Measurements from ENCODE around the gene CHRM3.
"Not testable (repeated sequence)": the region's sequence is repeated elsewhere in the genome, so short reads cannot be mapped to it uniquely, and the experiment has no call there.

Gene CHRM3

DNA sequence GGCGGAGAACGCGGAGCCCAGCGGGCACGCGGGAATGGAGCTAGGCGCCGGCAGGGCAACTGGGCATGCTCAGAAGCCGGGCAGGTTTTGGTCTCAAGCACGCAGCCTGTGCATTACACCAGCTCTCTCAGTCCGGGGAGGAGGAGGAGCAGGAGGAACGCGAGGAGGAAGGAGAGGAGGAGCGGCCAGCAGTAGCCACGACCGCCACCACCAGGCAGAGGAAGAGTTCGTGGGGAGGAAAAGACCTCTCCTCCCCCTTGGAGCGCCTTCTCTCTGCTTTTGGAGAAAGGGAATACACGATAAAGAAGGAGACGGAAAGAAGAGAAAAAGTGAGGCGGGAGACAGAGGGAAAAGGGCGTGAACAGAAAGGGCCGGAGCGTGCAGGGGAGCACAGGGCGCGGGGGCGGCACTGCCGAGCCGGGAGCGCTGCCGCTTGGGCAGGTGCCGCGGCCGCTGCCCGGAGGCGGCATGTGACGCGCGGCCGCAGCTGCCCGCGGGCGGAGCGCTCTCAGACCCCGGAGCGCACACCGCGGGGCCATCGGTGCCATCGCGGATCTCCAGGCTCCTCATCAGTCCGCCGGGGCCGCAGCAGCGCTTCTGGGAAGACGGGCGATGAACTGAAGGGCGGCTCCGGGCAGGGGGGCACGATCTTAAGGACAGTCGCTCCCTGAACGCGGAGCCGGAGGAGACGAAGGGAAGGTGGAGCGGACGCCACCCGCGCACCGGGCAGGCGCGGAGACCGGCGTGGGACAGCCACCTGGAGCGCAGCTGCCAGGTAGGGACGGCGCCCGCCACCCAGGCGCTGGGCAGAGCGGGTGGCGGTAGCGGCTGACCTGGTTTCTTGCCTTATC is at the start of gene CHRM3:
CHRM3 (plus strand) TSS at position 116 of the 851 bp plus-strand sequence. CDS start 520,884 bp downstream, outside the sequence.
- DNase-seq, result no peak

DNA sequence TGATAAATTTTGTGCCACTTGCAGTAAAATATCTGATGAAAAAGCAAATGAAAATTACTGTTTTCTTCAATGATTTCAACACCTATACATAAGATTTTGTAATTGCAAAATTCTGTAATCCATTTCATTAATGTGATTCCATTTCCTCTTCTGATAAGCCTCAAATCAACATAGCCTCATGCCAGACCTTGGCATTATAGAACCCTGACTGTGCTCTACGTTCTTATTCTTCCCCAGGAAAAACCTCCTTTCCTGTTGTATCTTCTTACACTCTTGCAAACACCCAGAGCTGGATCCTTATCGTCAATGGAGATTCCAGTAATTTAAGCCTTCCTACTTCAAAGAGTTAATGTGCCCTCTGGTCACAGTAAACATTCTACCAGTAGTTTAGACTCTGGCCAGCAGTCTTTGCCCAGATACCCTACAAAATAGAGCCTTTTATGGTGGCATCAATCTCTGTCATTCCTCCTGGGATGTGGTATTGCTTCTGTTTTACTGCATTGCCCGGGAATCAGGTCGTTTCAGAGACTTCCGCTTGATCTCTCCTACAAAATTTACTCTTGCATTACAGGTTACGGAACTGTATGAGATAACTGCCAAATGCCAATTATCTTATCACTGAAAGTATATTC is 48.5 kb upstream of the CHRM3 start:
- DNase-seq, result no peak

DNA sequence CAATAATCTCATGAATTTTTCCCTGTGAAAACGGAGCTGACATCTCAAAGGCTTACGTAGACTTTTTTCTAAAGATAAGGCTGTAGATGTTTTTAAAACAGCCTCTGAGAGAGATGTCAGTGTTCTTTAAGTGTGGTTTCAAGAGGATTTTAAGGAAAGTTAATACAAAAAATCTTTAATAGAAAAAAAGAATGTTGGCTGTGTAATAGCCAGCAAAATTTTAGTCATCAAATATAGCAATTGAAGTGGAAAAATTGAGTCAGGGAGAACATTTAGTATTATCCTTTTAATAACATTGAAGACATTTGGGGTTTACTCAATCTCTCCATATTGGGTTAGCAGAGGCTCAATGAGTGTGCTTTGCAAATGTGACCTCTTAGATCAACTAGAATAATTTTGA is 38.6 kb upstream of the CHRM3 start:
- DNase-seq, result no peak

DNA sequence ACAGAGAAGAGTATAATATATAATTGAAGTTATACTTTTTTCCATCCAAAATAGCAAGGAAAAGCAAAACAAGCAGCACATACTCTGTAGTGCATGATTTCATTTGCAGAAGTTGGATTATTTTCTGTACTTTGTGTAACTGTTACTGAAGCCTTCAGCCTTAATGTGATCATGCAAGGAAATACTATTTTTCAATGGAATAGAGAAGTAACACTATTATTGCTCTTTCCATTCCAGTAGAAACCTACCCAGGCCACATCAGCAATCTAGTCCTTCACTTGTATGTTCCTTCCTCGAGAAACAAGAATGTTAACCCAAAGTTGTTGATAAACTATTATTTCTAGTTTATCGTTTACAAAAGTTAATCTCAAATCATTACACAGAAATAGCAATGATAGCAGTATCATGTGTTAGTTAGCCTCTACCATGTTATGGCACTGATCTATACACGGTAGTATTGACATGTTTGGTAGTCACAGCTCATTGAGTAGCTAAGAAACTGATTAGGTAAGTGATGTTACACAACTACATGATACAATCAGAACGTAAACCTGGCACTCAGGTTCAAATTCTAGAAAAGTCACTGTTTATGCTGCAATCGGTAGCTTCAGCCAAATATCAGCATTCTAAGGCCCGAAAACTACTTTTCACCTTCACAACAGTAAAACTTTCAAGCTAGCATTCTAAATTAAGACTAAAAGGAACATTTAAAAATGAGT is 37.6 kb upstream of the CHRM3 start:
- no peak for DNase-seq

DNA sequence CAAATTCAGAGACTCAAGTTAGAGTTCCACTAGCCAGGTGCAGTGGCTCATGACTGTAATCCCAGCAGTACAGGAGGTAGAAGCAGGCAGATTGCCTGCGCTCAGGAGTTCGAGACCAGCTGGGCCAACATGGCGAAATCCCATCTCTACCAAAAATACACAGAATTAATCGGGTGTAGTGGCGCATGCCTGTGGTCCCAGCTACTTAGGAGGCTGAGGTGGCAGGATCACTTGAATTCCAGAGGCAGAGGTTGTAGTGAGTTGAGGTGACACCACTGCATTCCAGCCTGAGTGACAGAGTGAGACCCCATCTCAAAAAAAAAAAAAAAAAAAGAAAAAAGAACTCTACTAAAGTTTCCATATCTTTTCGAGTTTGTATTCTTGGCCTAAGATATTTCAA is 36.7 kb upstream of the CHRM3 start:
- no peak for DNase-seq

DNA sequence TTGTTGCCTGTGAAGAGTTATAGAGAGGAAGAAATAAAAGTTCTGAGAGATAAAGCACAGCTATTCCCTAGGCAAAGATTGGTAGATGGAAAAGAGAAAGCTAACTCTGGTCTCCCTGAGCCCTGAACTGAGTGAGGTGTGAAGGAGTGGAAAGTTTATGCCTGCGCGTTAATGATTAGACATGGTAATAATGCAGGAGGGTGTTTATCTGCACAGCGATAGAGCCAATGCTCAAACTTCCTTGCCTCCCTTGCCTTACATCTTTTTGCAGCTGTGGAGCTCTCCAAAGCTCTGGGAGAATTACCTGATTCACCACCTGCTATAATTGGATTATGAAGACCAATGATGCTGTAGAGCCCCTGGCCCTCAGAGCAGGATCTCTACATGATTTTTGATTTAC is 32.8 kb upstream of the CHRM3 start:
- DNase-seq, result no peak

DNA sequence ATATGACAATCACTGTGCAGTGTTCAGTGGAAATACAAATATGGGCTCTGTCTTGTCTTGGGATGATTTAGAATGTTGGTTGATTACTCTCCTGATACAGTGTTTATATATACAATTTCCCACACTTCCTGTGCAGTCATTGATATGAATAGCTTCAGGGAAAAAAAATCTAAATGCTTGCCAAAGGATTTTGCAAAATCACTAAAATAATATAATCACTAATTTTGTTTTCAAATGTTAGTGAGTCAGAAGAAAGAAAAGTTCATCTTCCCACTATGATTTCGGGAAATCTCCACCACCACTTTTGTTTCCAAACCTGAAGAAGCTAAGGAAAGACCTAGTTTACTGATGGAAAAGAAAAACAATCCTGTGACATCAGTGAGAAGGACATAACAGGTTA is 32.1 kb upstream of the CHRM3 start:
- DNase-seq, result no peak

DNA sequence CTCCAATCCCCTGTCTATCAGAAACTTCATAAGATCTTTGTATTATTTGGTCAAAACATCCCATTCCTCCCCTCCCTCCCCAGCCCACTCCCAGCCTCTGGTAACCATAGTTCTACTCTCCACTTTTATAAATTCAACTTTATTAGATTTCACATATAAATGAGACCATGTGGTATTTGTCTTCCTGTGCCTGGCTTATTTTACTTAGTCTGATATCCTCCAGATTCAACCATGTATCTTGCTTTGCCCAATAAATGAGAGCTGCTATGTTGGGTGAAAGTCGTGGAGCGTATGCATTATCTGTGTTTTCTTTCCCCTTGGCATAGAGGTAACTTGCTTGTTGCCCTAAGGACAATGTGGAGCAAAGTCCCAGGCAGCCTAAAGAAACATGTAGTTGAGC is 28.5 kb upstream of the CHRM3 start:
- DNase-seq, result no peak

DNA sequence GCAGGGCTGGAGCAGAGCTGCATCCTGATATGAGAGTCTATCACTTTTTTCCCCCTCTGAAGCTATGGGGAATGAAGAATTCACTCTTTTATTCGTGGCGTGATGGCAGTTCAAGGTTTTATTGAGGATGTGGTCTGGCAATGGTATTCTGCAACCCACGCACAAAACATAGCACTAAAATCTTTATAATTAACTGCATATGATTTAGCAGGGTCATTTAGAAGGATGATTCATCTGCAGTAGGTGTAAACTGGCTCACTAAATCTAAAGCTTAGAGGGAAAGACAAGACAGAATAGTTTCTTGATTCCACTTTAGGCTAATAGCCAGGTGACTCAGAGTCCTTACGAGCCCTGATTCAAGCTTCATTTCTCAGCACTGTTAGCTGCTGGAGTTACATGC is 25.0 kb upstream of the CHRM3 start:
- no peak for DNase-seq

DNA sequence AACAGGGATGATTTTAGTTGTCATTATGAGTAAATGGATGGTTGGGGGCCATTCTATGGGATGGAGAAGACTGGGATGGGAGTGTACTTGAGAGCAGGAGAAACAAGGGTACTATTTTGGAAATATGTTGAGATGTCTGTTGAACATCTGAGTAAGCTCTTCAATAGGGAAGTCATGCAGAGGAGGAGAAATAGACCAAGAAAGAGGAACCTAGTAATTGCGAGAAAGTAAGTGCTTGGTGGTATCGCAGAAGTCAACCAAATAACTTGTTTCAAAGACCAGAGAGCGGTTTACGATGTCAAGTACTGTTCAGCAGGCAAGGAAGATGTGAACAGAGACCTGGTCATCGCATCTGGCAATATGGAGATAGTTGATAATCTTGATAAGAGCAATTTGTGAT is 22.4 kb upstream of the CHRM3 start:
- peak; percentile 21 for DNase-seq

DNA sequence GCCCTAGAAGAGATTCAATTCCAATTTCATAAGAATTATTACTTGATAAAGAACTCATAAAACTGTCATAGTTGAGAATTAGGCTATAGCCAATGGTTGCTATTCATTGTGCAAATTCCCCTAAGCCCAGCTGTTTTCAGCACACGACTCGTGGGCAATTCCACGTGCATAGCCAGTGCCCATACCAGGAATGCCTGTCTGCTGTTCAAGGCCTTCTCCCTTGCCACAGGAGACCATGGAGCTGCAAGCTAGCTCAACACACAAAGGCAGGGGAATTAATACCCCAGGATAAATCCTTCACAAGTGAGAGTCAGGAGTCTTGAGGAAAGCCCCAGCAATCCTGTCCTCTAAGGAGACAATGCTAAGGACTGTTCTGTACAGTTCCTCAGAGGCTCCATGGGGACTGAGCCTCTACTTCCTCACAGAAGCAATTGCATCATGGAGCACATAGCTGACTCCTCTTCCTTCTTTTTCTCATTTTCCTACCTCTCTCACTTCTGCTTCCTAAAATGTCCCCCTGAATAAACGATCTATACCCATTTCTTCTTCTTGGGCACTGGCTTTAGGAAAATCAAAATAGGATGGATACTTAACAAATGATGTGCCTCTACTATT is 19.1 kb upstream of the CHRM3 start:
- no peak for DNase-seq

DNA sequence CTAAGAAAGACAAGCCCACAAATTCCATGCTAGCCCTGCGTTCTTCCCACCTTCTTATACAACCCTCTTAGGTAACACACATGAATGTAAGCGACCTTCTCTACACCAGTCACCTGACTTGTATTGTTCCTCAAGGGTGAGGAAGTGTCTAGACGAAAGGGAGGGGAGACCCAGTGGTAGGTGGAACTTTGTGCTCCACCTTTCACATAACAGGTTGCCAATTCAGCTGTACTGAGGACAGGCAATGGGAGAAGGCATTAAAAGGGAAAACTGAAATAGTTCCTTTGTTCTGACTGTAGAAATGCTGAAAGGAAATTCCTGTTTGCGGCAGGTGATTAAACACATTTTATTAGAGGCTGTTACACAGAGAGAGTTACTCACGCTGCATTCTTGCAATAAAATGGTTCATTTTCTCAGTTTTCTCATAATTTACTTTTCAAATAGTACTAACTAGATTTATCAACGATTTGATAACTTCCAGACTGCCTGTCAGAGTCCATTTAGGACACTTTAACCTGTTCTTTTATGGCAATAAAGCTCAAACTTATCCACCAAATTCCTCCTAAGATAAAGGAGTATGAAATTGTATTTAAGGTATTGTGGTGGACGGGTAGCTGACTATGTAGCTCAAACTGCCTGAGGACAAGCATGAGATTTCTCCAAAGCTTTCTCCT is 17.8 kb upstream of the CHRM3 start:
- no peak for DNase-seq

DNA sequence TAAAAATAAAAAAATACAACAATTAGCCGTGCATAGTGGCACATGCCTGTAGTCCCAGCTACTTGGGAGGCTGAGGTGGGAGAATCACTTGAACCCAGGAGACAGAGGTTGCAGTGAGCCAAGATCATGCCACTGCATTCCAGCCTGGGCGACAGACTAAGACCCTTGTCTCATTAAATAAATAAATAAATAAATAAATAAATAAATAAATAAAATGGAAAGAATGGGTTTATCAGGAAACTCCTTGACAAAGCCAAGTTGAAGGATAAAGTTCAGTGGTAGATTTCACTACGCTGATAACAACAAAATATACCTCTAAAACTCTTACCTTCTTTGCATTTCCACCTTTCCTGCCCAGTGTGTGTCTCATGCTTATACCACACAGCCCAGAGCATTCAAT is 15.5 kb upstream of the CHRM3 start:
- DNase-seq, result not testable (repeated sequence)

DNA sequence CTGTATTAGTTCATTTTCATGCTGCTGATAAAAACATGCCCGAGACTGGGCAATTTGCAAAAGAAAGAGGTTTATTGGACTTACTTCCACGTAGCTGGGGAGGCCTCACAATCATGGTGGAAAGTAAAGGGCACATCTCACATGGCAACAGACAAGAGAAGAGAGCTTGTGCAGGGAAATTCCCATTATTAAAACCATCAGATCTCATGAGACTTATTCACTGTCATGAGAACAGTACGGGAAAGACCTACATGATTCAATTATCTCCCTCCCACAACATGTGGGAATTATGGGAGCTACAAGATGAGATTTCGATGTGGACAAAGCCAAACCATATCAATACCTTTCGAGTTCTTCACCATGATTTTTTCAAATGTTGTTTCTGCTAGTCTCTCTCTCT is 3.7 kb upstream of the CHRM3 start:
- DNase-seq, result no peak

DNA sequence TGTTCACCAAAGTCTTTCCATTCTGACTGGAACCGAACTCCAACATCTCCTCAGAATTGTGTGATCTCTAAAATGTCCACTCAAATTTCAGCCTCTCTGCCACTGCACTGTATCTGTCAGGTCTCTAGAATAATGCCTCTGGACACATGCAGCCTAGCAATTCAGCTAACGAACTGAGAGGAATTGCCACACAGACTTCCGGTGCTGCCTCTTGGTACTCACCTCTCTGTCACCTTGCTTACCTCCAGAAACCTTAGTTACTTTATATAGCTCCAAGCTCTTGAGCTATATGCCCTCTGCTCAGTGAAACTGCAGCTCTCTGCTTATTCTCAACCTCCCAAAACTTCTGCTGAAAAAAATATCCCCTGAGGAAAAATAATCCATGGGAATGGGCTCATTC is 2.7 kb upstream of the CHRM3 start:
- DNase-seq, result no peak

DNA sequence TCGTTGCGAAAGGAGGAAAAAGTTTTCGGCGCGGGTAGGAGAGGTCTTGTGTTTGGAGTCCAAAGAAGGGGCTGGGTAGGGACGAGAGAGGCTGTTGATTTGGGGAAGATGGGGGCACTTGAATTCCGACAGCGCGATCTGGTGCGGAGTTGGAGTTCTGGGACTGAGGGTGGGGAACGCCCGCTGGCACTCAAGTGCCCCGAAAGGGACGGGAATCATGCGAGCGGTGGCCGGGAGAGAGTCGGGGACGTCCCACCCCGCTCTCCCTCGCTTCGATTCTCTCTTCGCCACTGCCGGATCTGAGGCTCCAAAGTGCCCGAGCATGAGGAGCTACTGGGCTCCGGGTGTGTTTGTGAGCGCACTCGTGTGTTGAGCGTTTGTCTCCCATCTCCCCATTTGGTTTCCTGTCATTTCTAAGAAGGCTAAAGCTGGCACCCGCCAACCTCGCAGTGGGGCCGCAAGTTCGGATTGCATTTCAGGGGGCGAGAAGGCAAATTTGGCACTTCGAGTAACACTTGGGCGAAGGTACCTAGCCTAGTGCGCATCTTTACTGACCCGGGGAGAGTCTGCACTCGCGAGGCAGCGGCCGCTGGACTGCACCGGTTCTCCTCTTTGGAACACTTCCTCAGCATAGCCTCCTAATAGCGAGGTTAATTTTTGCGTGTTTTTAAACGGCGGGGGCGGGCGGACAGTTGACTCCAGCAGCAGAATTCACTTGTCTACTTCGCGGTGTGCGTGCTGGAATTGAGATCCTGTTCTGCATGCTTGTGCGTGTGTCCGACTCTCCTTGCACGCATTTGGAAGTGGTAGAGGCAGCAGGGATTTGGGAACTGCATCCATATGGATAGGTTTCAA is 1.2 kb downstream of the CHRM3 start:
- no peak for DNase-seq

DNA sequence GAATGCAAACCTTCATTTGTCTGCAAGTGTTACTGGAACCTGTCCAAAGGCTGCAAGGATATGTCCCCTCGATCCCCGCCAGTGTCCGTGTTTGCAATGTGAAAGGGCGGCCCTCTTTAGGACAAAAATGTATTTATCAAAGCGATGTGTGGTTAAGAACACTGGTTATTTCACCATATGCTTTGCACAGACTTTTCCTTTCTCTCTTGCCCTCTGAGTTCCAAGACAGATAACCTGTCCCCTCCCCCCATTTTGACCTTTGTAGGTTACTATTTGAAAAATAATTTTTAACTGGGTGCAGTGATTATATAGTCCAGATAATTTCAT is 1.8 kb downstream of the CHRM3 start:
- DNase-seq, result no peak

DNA sequence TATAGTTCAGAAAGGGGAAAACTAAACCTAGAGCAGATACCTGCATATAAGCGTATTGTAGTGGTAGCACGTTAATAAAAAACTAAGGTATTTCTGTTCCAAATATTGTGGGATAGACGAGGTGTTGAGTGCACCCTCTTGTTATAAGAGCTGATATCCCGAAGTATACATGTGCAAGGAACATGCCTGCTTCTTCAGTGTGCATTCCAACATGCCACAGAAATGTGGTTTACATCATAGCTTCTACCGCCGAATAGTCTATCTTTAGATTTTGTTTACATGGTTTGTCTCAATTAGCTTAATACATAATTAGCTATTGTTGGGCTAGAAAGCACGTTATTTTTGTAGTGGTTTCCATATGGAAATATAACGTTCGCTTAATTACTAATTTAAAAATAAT is 2.2 kb downstream of the CHRM3 start:
- DNase-seq, result no peak

DNA sequence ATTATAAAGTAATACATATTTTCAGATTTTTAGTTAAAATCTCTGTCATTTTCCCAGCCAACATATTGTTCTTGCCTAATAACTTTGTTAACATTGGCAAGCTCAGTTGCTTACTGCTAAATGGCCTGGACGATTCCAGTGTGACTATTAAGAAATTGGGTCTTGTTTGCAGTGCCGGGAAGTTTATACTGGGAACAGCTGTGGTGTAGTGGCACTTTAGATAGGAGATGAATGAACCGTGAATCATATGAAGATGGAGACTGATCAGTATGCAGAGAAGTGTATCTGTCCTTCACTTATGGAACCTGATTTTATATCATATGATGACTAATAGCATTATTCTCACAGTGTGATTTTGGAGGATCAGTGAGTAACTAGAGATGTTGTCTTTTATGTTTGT is 3.3 kb downstream of the CHRM3 start:
- DNase-seq, result no peak

DNA sequence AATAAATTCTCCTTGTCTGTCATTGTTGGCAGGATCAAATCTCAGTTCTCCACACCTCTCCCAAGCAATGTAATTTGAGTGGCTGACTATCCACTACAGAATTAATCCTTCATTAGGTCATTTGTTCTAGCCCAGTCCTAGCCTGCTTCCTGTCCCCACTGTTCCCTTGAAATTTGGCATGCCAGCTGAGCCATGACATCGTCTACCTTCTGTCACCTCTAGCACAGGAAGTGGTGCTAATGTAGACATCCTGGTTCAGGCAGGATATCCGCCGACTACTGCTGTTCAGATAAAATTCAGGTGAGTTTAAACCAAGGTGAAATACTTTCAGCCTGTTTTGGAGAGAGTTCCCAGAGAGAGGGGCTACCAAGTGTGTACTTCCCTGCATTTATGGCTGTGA is 5.9 kb downstream of the CHRM3 start:
- DNase-seq, result no peak

DNA sequence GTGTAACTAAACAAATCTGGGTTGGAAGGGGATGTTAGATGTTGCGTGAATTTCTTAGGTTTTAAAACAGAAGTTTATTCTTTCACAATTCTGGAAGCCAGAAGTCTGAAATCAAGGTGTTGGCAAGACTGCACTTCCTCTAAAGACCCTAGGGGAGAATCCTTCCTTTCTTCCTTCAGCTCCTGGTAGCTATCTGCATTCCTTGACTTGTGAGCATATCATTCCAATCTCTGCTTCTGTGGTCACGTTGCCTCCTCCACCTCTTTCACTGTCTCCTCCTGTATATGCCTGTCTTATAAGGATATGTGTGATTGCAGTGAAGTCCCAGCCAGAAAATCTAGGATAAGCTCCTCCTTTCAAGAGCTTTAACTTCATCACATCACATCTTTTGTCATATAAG is 7.7 kb downstream of the CHRM3 start:
- no peak for DNase-seq

DNA sequence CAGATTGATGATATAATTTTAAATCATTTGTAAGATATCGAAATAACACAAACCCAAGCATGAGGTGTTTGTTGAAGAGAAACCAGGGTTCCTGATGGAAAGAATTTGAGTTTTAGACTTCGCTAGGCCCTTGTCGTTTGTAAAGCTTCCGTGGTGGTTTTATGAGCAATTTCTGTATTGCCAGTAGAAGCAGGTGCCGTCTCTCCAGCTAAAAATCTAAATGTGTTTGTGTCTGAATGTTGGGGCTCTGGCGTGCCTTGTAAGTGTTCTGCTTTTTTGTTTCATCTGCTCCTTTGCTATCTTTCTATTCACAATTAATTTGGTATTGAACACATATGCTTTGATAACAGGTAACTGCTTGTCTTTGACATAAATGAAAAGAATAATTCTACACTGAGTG is 27.5 kb downstream of the CHRM3 start:
- DNase-seq, result no peak

All from NCI-H1694 treated with DMSO at 0.1 percent for 48 hours (cell line).